M059J (cell line): ENCODE measurements around the gene CIAO1. TPM values are rescaled to one million over a fixed set of nuclear protein-coding genes. Genes with fewer than 3 reads are reported as not detected.
"Not testable (repeated sequence)": the region's sequence is repeated elsewhere in the genome, so short reads cannot be mapped to it uniquely, and the experiment has no call there.

ENCODE experiments used
- DNase-seq: peaks from one replicate; pipeline ENCODE4 v3.0.0-alpha.2; 2012; ENCODE audit warnings: low read depth
- total RNA-seq: library from RNA; depleted of rRNA; stranded (reverse); fragments of >200 nt; shearing (Covaris generic); gene quantifications from 2 replicates; pipeline ENCODE4 v1.2.3, GENCODE V29; 2014

The CIAO1 gene
- total RNA-seq, 1 experiment from 2014 or later: 115 TPM

- no peak for DNase-seq
Observed at GRCh38 chr2:96276787-96277499, 10.9 kb downstream of the CIAO1 start.

GRCh38 chr2:96287273-96287856 is 21.3 kb downstream of the CIAO1 start:
- no peak for DNase-seq

GRCh38 chr2:96291751-96292150 is 25.7 kb downstream of the CIAO1 start:
- no peak for DNase-seq

DNA sequence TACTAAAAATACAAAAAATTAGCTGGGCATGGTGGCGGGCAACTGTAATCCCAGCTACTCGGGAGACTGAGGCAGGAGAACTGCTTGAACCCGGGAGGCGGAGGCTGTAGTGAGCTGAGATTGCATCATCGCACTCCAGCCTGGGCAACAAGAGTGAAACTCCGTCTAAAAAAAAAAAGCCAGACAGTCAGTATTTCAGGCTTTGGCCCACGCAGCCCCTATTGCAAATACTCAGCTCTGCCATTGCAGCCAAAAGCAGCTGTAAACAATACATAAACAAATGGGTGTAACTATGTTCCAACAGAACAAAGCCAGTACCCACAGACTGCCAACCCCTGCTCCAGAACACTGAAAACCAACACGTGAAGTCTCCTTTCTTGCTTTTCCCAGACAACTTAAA is 28.2 kb downstream of the CIAO1 start:
- not testable (repeated sequence) for DNase-seq

GRCh38 chr2:96296925-96297324 is 30.9 kb downstream of the CIAO1 start:
- no peak for DNase-seq

GRCh38 chr2:96301865-96302264 is 35.8 kb downstream of the CIAO1 start:
- no peak for DNase-seq

- DNase-seq: no peak
Observed at GRCh38 chr2:96304606-96305005, 38.6 kb downstream of the CIAO1 start.

- DNase-seq: peak; percentile 83
Observed at GRCh38 chr2:96305091-96305978, 39.3 kb downstream of the CIAO1 start, which contains the start of gene SNRNP200. Gene SNRNP200 (minus strand): TSS chr2:96305546. CDS start chr2:96305437, 109 bp downstream.

- no peak for DNase-seq
Observed at GRCh38 chr2:96305979-96306308, 39.9 kb downstream of the CIAO1 start.

DNA sequence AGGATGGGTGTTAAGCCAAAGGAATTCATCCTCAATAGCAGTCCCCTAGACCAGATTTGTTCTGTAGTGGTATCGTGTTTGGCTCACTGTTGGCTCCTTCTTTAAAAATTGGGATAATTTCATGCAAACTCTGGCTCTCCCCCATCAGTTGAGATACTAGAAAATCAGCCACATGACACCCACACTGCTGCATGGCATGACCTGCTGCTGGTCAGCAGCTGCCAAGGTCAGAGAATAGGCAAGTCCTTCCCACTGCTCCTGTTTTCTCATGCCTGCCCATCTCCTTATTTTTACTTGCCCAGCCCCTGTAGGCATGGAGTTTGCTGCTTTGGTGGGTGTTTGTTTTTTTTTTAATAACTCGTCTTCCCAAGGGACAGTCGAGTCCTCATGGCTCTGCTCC is 40.3 kb downstream of the CIAO1 start:
- no peak for DNase-seq

GRCh38 chr2:96308248-96308647 is 42.2 kb downstream of the CIAO1 start:
- DNase-seq: no peak

DNA sequence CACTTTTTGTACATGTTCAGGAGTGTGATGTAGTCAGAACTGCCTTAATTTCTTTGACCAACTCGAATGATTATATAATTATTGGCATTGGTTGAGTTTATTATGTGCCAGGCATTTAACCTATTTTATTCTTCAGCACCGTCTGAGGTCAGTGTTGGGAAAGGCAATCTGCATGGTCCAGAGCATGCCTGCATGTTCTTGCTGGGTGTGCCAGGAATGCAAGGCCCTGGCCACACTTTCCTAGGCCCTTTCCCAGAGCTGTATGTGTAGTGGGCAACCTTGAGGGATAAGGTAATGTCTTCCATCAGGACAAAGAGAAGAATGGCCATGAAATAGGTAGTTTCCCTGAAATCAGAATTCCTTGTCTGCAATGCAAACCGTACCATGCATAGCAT is 49.0 kb downstream of the CIAO1 start:
- no peak for DNase-seq

DNA sequence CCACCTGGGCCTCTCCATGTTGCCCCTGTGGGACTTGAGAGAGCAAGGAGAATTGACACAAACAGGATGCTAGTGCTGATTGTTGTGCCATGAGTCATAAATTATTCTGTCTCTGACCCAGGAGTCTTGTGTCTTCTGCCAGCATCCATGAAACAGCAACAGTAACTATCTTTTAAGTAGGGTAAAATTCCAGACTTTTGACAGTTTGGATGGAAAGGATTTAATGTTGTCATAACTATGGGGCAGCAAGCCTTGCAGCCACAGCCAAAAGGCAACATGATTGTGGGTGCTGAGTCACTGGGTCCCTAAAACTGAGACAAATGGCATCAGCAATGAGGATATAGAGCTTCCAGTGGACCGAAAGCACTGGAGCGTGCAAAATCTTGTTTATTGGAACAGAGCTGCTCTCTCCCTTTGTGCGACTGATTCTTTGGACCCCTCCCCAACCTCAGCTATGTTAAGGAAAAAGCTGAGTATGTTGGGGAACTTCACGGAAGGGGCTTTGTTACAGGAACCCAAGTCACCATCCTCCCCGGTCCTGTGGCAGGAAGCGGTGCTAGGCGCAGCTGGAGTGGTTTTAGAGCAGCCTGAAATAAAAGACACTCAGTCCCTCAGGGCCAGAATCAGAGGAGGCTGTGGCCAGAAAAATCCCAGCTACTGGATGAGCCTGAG is 49.5 kb downstream of the CIAO1 start:
- peak; percentile 95 for DNase-seq

- no peak for DNase-seq
Observed at GRCh38 chr2:96316999-96317398, 51.0 kb downstream of the CIAO1 start.

DNA sequence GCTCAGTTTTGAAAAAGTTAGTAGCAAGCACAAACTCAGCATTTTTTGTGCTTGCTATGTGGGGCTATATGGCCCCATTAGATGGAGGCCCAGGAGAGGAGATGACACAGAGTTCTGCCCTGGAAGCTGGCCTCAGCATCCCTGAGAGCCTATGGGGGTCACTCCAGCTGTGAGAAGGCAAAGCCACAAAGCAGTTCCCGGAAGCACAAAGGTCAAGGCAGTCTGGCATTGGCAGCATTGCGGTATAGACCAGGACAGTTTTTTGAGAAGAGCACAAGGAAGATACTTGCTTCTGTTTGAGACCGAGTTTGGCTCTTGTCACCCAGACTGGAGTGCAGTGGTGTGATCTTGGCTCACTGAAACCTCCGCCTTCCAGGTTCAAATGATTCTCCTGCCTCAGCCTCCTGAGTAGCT is 51.6 kb downstream of the CIAO1 start:
- DNase-seq: no peak

DNA sequence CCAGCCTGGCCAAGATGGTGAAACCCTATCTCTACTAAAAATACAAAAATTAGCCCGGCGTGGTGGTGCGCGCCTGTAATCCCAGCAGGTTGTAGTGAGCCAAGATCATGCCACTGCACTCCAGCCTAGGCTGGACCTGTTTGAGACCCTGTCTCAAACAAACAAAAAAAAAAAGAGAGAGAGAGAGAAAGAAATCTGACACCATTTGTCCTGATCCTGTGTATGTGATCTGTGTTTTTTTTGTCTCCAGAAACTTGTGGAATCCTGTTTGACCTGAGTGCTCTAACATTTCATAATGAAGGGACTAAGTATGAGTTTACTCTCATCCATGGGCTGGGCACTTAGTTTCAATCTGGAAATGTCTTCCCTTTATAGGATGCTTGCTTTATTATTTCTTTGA is 52.7 kb downstream of the CIAO1 start:
- DNase-seq: no peak

DNA sequence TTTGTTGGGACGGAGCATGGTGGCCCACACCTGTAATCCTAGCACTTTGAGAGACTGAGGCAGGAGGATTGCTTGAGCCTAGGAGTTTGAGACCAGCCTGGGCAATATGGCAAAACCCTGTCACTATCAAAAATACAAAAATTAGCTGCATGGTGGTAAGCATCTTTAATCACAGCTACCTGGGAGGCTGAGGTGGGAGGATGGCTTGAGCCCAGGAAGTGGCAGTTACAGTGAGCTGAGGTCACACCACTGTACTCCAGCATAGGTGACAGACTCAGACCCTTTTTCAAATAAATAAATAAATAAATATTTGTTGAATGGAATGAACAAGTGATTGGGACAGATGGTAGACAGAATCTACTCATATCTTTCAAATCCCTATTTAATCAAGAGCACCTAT is 53.4 kb downstream of the CIAO1 start:
- DNase-seq: no peak

GRCh38 chr2:96320326-96320725 is 54.3 kb downstream of the CIAO1 start:
- DNase-seq: no peak

DNA sequence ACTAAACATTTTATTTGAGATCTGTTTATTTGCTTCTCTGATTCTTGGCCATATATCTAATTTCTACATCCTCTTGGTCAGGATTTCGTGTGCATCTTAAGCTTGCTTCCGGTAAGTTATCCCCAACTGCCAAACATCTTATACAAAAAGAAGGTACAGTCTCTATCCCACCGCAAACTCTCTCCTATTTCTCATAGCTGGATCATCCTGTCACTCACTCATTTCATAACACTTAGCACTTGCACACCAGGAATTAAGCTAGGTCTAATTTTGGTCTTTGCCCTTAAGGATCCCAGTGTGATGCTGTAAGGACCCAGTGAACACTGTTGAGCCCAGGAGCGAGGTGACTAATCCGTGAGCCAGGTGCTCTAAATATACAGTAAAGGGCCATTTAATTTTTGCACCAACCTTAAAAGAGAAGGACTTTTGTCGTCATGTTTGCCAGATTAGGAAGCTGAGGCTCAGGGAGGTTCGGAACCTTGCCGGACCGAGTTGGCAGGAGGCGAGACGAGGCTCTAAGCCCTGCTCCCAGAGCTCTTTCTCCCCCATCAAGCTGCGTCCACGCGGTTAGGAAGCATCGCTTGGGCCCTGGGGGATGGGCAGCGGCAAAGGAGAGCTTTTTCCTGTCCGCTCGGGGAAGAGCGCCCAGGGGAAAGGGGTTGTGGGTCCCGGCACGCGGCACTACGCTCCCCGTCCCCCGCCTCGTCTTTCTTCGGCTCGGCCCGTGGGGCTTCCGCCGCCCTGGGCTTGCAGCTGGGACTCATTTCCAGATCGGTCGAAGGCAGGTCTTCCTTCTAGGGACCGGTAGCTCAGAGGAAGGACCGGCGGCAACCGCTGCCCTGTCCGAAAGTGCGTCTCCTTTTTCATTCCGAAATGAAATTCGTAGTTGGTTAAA is 55.0 kb downstream of the CIAO1 start:
- DNase-seq: peak; percentile 40
